Neural progenitor cell (in vitro differentiated cells): ENCODE results near the gene LHFPL2. TPM values are rescaled to one million over a fixed set of nuclear protein-coding genes. Genes with fewer than 3 reads are reported as not detected.

Experiments
- DNase-seq: peaks from one replicate; pipeline ENCODE4 v3.0.0-alpha.2; 2016; ENCODE audit warnings: low spot score
- H2AFZ ChIP-seq: fragments of 200-600 bp; sonication (generic); replicated peaks from 2 replicates; pipeline ENCODE4 v1.6.1; 2016; ENCODE audit warnings: antibody characterized with exemption
- H3F3A ChIP-seq: fragments of 200-600 bp; sonication (generic); 2 replicates; pipeline ENCODE4 v1.6.1; 2016; ENCODE audit warnings: antibody characterized with exemption, low read depth
- H3K27ac ChIP-seq: fragments of 200-600 bp; sonication (generic); 2 replicates; pipeline ENCODE4 v1.5.1; 2016; ENCODE audit warnings: mild to moderate bottlenecking
- H3K27me3 ChIP-seq: fragments of 200-600 bp; sonication (generic); 2 replicates; pipeline ENCODE4 v1.6.1; 2016; ENCODE audit warnings: mild to moderate bottlenecking, moderate library complexity
- H3K36me3 ChIP-seq: fragments of 200-600 bp; sonication (generic); 2 replicates; pipeline ENCODE4 v1.5.1; 2016
- H3K4me1 ChIP-seq: fragments of 200-600 bp; sonication (generic); 2 replicates; pipeline ENCODE4 v1.6.1; 2016; ENCODE audit warnings: mixed run types
- H3K4me2 ChIP-seq: fragments of 200-600 bp; sonication (generic); 2 replicates; pipeline ENCODE4 v1.6.1; 2016
- H3K4me3 ChIP-seq: fragments of 200-600 bp; sonication (generic); 2 replicates; pipeline ENCODE4 v1.5.1; 2016
- H3K79me2 ChIP-seq: fragments of 200-600 bp; sonication (generic); 2 replicates; pipeline ENCODE4 v1.6.1; 2016; ENCODE audit warnings: low read depth
- H3K9ac ChIP-seq: fragments of 200-600 bp; sonication (generic); 2 replicates; pipeline ENCODE4 v1.6.1; 2016
- H3K9me3 ChIP-seq: fragments of 200-600 bp; sonication (generic); 2 replicates; pipeline ENCODE4 v1.5.1; 2016; ENCODE audit warnings: low read depth
- H4K20me1 ChIP-seq: fragments of 200-600 bp; sonication (generic); 2 replicates; pipeline ENCODE4 v1.6.1; 2016; ENCODE audit warnings: low read depth
- H3K27ac Mint-ChIP-seq: 3 replicates; pipeline ENCODE4 v1.8.0; 2021; ENCODE audit warnings: mixed read lengths
- H3K27me3 Mint-ChIP-seq: 2 replicates; pipeline ENCODE4 v1.8.0; 2022; ENCODE audit warnings: low read depth, mild to moderate bottlenecking, inconsistent platforms, moderate library complexity, mixed read lengths; ENCODE audit not compliant: insufficient read depth
- H3K36me3 Mint-ChIP-seq: 3 replicates; pipeline ENCODE4 v1.8.0; 2021; ENCODE audit warnings: mixed read lengths
- H3K4me1 Mint-ChIP-seq: 3 replicates; pipeline ENCODE4 v1.8.0; 2021; ENCODE audit warnings: mixed read lengths
- H3K4me3 Mint-ChIP-seq: 3 replicates; pipeline ENCODE4 v1.8.0; 2021; ENCODE audit warnings: mild to moderate bottlenecking, moderate library complexity, mixed read lengths
- H3K9me3 Mint-ChIP-seq: 3 replicates; pipeline ENCODE4 v1.8.0; 2020; ENCODE audit warnings: mixed read lengths
- CTCF ChIP-seq: fragments of 200-600 bp; sonication (generic); IDR thresholded peaks from 2 replicates; pipeline ENCODE4 v1.5.1; 2017; ENCODE audit warnings: antibody characterized with exemption, mild to moderate bottlenecking
- EZH2 ChIP-seq: fragments of 200-600 bp; sonication (generic); IDR thresholded peaks from 2 replicates; pipeline ENCODE4 v1.6.1; 2017; ENCODE audit warnings: antibody characterized with exemption, mild to moderate bottlenecking, moderate library complexity
- EZH2phosphoT487 ChIP-seq: fragments of 200-600 bp; sonication (generic); IDR thresholded peaks from 2 replicates; pipeline ENCODE4 v1.6.1; 2017; ENCODE audit warnings: antibody characterized with exemption
- total RNA-seq: library from RNA; depleted of rRNA; stranded (reverse); fragments of >200 nt; gene quantifications from 2 replicates; pipeline ENCODE4 v1.2.3, GENCODE V29; 2015; ENCODE audit warnings: low replicate concordance

Gene LHFPL2
- total RNA-seq, 1 donor from 2014 or later, result 21.1 TPM

GRCh38 chr5:78665534-78665933 is 17.0 kb upstream of the LHFPL2 start:
- DNase-seq, result no peak
- Mint-ChIP-seq H3K4me1 (peaks cover 3% of the 10 kb centered on the region), H3K36me3 (no peaks in the 10 kb centered on the region), H3K4me3 (no peak overlapping the region), H3K9me3 (no peaks in the 10 kb centered on the region), H3K27me3 (no peaks in the 10 kb centered on the region), H3K27ac (no peak overlapping the region)
- no peak overlapping the region for H2AFZ ChIP-seq
- no peak for TF ChIP-seq EZH2phosphoT487
- no peak for TF ChIP-seq EZH2
- TF ChIP-seq CTCF, result no peak
- no peak overlapping the region for H3K4me3 ChIP-seq
- no peak overlapping the region for H3K9ac ChIP-seq
- no peak overlapping the region for H3K4me2 ChIP-seq
- no peaks in the 10 kb centered on the region for H3K27me3 ChIP-seq
- no peaks in the 10 kb centered on the region for H4K20me1 ChIP-seq
- H3K79me2 ChIP-seq, result no peaks in the 10 kb centered on the region
- no peaks in the 10 kb centered on the region for H3K36me3 ChIP-seq
- H3F3A ChIP-seq, result no peaks in the 10 kb centered on the region
- H3K27ac ChIP-seq, result no peak overlapping the region
- H3K4me1 ChIP-seq, result no peaks in the 10 kb centered on the region
- no peaks in the 10 kb centered on the region for H3K9me3 ChIP-seq

- Histone ChIP-seq H3K9me3 (no peaks in the 10 kb centered on the region), H2AFZ (no peak overlapping the region), H3K4me3 (no peak overlapping the region), H3F3A (no peaks in the 10 kb centered on the region), H3K27ac (no peak overlapping the region), H3K36me3 (no peaks in the 10 kb centered on the region), H4K20me1 (no peaks in the 10 kb centered on the region), H3K9ac (no peak overlapping the region), H3K79me2 (no peaks in the 10 kb centered on the region), H3K4me1 (no peaks in the 10 kb centered on the region), H3K4me2 (no peak overlapping the region), H3K27me3 (no peaks in the 10 kb centered on the region)
- no peak overlapping the region for H3K4me3 Mint-ChIP-seq
- no peaks in the 10 kb centered on the region for H3K9me3 Mint-ChIP-seq
- TF ChIP-seq CTCF (no peak), EZH2phosphoT487 (no peak), EZH2 (no peak)
- H3K27ac Mint-ChIP-seq, result no peak overlapping the region
- H3K36me3 Mint-ChIP-seq, result no peaks in the 10 kb centered on the region
- DNase-seq, result no peak
- H3K4me1 Mint-ChIP-seq, result peaks cover 3% of the 10 kb centered on the region
- H3K27me3 Mint-ChIP-seq, result no peaks in the 10 kb centered on the region
Measured at GRCh38 chr5:78662323-78662722, 13.8 kb upstream of the LHFPL2 start.

- H3K9me3 Mint-ChIP-seq, result no peaks in the 10 kb centered on the region
- Histone ChIP-seq H3K9ac (no peak overlapping the region), H4K20me1 (no peaks in the 10 kb centered on the region), H3K4me2 (no peak overlapping the region), H3K27me3 (no peaks in the 10 kb centered on the region), H3K36me3 (no peaks in the 10 kb centered on the region), H3K9me3 (no peaks in the 10 kb centered on the region), H3K79me2 (no peaks in the 10 kb centered on the region), H3K4me3 (no peak overlapping the region), H2AFZ (no peak overlapping the region), H3F3A (no peaks in the 10 kb centered on the region), H3K4me1 (no peaks in the 10 kb centered on the region), H3K27ac (no peak overlapping the region)
- TF ChIP-seq CTCF (no peak), EZH2phosphoT487 (no peak), EZH2 (no peak)
- no peak overlapping the region for H3K4me3 Mint-ChIP-seq
- no peaks in the 10 kb centered on the region for H3K27me3 Mint-ChIP-seq
- H3K27ac Mint-ChIP-seq, result no peak overlapping the region
- DNase-seq, result no peak
- H3K4me1 Mint-ChIP-seq, result peaks cover 3% of the 10 kb centered on the region
- H3K36me3 Mint-ChIP-seq, result no peaks in the 10 kb centered on the region
Measured at GRCh38 chr5:78661691-78662090, 13.1 kb upstream of the LHFPL2 start.
